HEK293T (cell line): Measurements from ENCODE around the gene ZNF444.

Source experiments
- CTCF ChIA-PET: fragments of 350-600 bp; formaldehyde crosslinking; extraction: SDS; loops from one replicate; lab custom pipeline; 2021; ENCODE audit warnings: antibody characterized with exemption, inconsistent platforms; lab: Yijun Ruan, JAX
- POLR2A ChIA-PET: fragments of 350-600 bp; formaldehyde crosslinking; extraction: SDS; loops from one replicate; lab custom pipeline; 2020; ENCODE audit warnings: antibody characterized with exemption, inconsistent platforms; lab: Yijun Ruan, JAX
- DNase-seq: peaks from one replicate; pipeline ENCODE4 v3.0.0; 2012; ENCODE audit warnings: mixed read lengths; ENCODE audit errors: extremely low spot score
- ARNT ChIP-seq: fragments of 450-650 bp; IDR thresholded peaks from 2 replicates; pipeline ENCODE4 v1.6.1; 2017; ENCODE audit warnings: mild to moderate bottlenecking
- BHLHE40 ChIP-seq: fragments of 450-650 bp; IDR thresholded peaks from 2 replicates; pipeline ENCODE4 v1.6.1; 2016; ENCODE audit warnings: mild to moderate bottlenecking, moderate library complexity, borderline replicate concordance
- CTBP1 ChIP-seq: fragments of 450-650 bp; IDR thresholded peaks from 2 replicates; pipeline ENCODE4 v1.6.1; 2016; ENCODE audit warnings: borderline replicate concordance
- ELF4 ChIP-seq: fragments of 450-650 bp; IDR thresholded peaks from 2 replicates; pipeline ENCODE4 v1.6.1; 2017; ENCODE audit warnings: antibody characterized with exemption
- FOXA1 ChIP-seq: fragments of 450-650 bp; IDR thresholded peaks from 2 replicates; pipeline ENCODE4 v1.6.1; 2016; ENCODE audit warnings: mild to moderate bottlenecking
- FOXK2 ChIP-seq: fragments of 450-650 bp; IDR thresholded peaks from 2 replicates; pipeline ENCODE4 v1.6.1; 2016; ENCODE audit warnings: mild to moderate bottlenecking
- FOXM1 ChIP-seq: fragments of 450-650 bp; IDR thresholded peaks from 2 replicates; pipeline ENCODE4 v1.6.1; 2017; ENCODE audit warnings: mild to moderate bottlenecking, borderline replicate concordance
- HDGF ChIP-seq: fragments of 450-650 bp; IDR thresholded peaks from 2 replicates; pipeline ENCODE4 v1.6.1; 2017; ENCODE audit warnings: antibody characterized with exemption, borderline replicate concordance
- L3MBTL2 ChIP-seq: fragments of 450-650 bp; conservative IDR thresholded peaks from 2 replicates; pipeline ENCODE4 v1.6.1; 2016; ENCODE audit warnings: mild to moderate bottlenecking
- LEF1 ChIP-seq: fragments of 450-650 bp; IDR thresholded peaks from 2 replicates; pipeline ENCODE4 v1.6.1; 2017; ENCODE audit warnings: mild to moderate bottlenecking, borderline replicate concordance
- NFRKB ChIP-seq: fragments of 450-650 bp; IDR thresholded peaks from 2 replicates; pipeline ENCODE4 v1.6.1; 2016; ENCODE audit warnings: mild to moderate bottlenecking, moderate library complexity
- SP1 ChIP-seq: fragments of 450-650 bp; IDR thresholded peaks from 2 replicates; pipeline ENCODE4 v1.6.1; 2017
- SUZ12 ChIP-seq: fragments of 450-650 bp; IDR thresholded peaks from 2 replicates; pipeline ENCODE4 v1.6.1; 2016; ENCODE audit warnings: mild to moderate bottlenecking
- TARDBP ChIP-seq: fragments of 450-650 bp; IDR thresholded peaks from 2 replicates; pipeline ENCODE4 v1.6.1; 2016
- ZNF384 ChIP-seq: fragments of 450-650 bp; IDR thresholded peaks from 2 replicates; pipeline ENCODE4 v1.6.1; 2016
- TF ChIP-seq, protein P1 (sequence below): fragments of 450-650 bp; IDR thresholded peaks from 2 replicates; pipeline ENCODE4 v1.6.1; 2016

Gene ZNF444

DNA sequence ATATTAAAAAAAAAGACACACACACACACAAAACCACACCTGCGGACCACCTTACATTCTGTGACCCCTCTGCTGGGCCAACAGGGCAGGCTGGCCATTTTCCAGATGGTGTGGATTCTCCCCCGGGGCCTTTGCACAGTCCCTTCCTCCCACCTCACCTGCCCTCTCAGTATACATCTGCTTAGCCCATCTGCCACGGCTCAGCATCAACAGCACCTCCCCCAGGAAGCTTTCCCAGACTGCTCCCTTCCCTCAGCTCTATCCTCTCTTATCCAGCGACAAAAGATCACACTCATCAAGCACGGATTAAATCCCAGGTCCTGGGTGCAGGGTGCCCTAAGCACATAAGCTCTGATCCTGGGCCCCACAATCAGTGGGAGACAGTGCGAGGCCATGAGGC lies 24.5 kb upstream of the ZNF444 start:
- no peak for TF ChIP-seq ZNF384
- TF ChIP-seq, protein P1, sequence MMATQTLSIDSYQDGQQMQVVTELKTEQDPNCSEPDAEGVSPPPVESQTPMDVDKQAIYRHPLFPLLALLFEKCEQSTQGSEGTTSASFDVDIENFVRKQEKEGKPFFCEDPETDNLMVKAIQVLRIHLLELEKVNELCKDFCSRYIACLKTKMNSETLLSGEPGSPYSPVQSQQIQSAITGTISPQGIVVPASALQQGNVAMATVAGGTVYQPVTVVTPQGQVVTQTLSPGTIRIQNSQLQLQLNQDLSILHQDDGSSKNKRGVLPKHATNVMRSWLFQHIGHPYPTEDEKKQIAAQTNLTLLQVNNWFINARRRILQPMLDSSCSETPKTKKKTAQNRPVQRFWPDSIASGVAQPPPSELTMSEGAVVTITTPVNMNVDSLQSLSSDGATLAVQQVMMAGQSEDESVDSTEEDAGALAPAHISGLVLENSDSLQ, result no peak
- TF ChIP-seq SP1, result no peak
- no peak for TF ChIP-seq CTBP1
- TF ChIP-seq L3MBTL2, result no peak
- TF ChIP-seq LEF1, result no peak
- no peak for TF ChIP-seq BHLHE40
- ChIA-PET CTCF (no interaction called here), POLR2A (no interaction called here)
- no peak for DNase-seq

DNA sequence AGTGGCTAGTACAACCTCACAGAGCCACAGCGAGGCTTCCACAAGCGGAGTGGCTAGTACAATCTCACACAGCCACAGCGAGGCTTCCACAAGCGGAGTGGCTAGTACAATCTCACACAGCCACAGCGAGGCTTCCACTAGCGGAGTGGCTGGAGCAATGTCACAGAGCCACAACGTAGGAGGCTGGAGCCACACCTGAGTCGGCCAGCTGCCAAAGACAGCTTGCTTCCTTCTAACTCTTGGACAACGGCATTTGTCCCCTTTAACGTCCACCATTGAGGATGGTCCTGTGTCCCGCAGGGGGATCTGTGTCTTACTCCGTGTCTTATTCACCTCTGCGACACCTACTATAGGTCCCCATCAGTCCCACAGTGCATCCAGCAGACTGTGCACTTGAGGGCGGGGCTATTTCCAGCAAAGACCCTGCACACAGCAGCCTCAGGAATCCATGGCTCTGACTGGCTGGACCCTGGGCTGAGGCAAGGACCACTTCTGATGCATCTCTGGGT lies 23.7 kb upstream of the ZNF444 start:
- CTCF ChIA-PET, result no interaction called here
- TF ChIP-seq LEF1 (no peak), NFRKB (no peak), BHLHE40 (no peak), ARNT (no peak), ZNF384 (no peak), CTBP1 (no peak), FOXM1 (no peak), SP1 (no peak), HDGF (no peak), L3MBTL2 (no peak), ELF4 (no peak), FOXK2 (no peak), FOXA1 (no peak), SUZ12 (no peak), TARDBP (no peak)
- TF ChIP-seq, protein P1, result no peak
- no peak for DNase-seq
- POLR2A ChIA-PET, result no interaction called here

DNA sequence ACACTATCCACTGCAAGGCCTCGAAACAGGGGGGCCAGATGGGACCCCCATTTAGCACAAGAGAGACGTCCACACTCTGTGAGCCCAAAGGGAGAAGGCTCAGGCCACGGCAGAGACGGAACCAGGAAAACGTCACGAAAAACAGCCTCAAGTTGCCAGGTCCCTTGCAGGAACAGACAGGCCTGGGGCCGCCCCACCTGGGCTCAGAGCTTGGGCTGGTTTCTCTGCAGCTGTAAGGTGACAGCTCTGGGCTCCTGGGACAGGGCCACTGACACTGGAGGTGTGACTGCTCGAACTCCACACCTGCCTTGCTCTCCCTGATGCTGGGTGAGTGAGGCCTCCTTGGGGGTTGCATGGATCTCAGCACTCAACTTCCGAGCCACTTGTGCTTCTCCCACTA lies 23.2 kb upstream of the ZNF444 start:
- ChIA-PET POLR2A (no interaction called here), CTCF (no interaction called here)
- no peak for TF ChIP-seq ARNT
- no peak for TF ChIP-seq SP1
- no peak for TF ChIP-seq CTBP1
- TF ChIP-seq BHLHE40, result no peak
- TF ChIP-seq FOXM1, result no peak
- TF ChIP-seq HDGF, result no peak
- TF ChIP-seq ELF4, result no peak
- no peak for TF ChIP-seq FOXA1
- TF ChIP-seq L3MBTL2, result no peak
- no peak for TF ChIP-seq ZNF384
- no peak for TF ChIP-seq LEF1
- TF ChIP-seq SUZ12, result no peak
- TF ChIP-seq TARDBP, result no peak
- no peak for TF ChIP-seq NFRKB
- TF ChIP-seq, protein P1, result no peak
- no peak for TF ChIP-seq FOXK2
- no peak for DNase-seq

DNA sequence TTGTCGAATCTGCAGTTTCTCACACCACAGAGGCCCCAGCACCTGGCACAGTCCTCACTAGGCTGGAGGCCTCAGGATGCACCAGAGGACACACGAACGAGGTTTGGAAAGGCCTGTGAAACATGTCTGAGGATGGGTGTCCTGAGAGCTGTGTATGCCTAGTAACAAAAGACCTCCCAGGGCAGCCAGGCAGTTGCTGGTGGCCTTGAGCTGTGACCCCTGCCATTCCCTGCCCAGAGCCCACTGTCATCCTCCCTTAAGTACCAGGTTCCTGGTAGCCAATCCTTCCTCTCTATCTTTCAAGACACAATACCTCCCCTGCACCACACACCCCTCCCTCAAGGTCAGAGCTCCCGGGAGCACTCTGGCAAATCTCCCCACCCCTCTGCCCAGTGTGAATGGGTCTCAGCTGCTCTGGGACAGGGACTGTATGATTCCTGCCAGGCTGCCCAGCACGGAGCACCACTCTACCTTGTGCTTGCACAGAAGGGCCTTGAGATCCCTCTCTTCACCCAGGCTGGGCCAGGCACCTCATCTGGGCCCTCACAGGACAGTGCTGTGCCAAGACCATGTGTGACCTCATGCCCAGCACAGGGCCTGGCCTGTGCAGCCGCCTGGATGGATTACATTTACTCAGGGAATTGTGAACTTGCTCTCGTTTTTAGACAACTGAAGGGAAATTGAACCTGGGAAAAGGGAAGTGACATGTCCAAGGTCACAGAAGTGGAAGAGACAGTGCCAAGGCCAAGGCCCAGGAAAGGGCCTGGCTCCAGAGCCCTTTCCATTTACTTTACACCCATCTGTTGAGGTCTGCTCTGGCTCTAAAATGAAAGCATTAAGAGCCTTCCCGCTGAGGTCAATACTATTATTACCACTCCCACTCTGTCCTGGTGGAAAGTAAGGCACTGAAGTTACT lies 22.2 kb upstream of the ZNF444 start:
- CTCF ChIA-PET, result interaction anchor here (0.7 kb wide), 1 partner anchor 14 kb away, joined by 4 read pairs; no protein-coding TSS in a partner anchor
- DNase-seq, result no peak
- no peak for TF ChIP-seq L3MBTL2
- POLR2A ChIA-PET, result no interaction called here

DNA sequence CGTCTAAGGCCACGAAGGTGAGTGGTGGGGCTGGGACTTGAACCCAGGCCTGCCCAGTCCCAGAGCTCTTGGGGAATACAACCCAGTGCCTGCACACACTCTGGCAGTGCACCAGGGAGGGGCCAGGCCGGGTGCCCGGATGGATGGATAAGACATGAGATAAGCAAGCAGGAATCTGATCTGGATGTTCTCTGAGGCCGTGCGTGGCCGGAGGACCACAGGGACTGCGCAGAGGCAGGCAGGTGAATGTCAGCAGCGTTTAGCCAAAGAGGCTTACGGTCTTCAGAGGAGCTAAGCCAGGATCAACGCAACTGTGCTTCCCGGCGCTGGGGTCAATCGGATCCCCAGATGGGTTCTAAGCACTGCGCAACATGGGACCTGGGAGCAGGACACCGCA lies 21.5 kb upstream of the ZNF444 start:
- no peak for DNase-seq
- TF ChIP-seq NFRKB, result no peak
- TF ChIP-seq, protein P1, result no peak
- no peak for TF ChIP-seq BHLHE40
- no peak for TF ChIP-seq CTBP1
- no peak for TF ChIP-seq LEF1
- TF ChIP-seq ARNT, result no peak
- no peak for TF ChIP-seq FOXA1
- TF ChIP-seq SP1, result no peak
- no peak for TF ChIP-seq TARDBP
- TF ChIP-seq ZNF384, result no peak
- TF ChIP-seq FOXM1, result no peak
- no peak for TF ChIP-seq ELF4
- TF ChIP-seq SUZ12, result no peak
- CTCF ChIA-PET, result no interaction called here
- POLR2A ChIA-PET, result no interaction called here
